Muscle of back (tissue), 10 donors: ENCODE results near the gene ANKS1B. TPM values are rescaled to one million over a fixed set of nuclear protein-coding genes. Genes with fewer than 3 reads are reported as not detected.

Source experiments
- polyA plus RNA-seq, 10 donors: library from polyadenylated mRNA; unstranded; fragments of 120-200 nt; gene quantifications; one replicate each; pipeline ENCODE4 v1.2.1, GENCODE V29; 2013; ENCODE audit not compliant: insufficient read length in 10 of 10

ANKS1B gene
- polyA plus RNA-seq, 10 donors = 2.1 to 4.8 (median 3.1) TPM

Other genes with a start within 250 kb of the ANKS1B start
- 10 to 100 TPM; 14.2 to 20.2 (median 16.4) TPM for gene BLTP3B, start 157.9 kb upstream of the ANKS1B start, polyA plus RNA-seq
- 10 to 100 TPM; 19.6 to 23.7 (median 22.0) TPM for gene ACTR6, start 215.9 kb upstream of the ANKS1B start, polyA plus RNA-seq